Neural cell (in vitro differentiated cells): ENCODE data around the gene ALG5. TPM values are rescaled to one million over a fixed set of nuclear protein-coding genes. Genes with fewer than 3 reads are reported as not detected.

ENCODE experiments used
- H2AFZ ChIP-seq: fragments of 200-600, 300-800 bp; sonication (generic), shearing (Covaris generic); 2 replicates; pipeline ENCODE4 v1.6.0; 2014; ENCODE audit warnings: low read depth, mild to moderate bottlenecking, antibody characterized with exemption, low read length, moderate library complexity
- H3F3A ChIP-seq: fragments of 200-600 bp; shearing (Covaris generic); 2 replicates; pipeline ENCODE4 v1.6.1; 2016; ENCODE audit warnings: mild to moderate bottlenecking, moderate library complexity, mixed read lengths, antibody characterized with exemption, low read length; ENCODE audit not compliant: insufficient read depth, poor library complexity, severe bottlenecking
- H3K27ac ChIP-seq: fragments of 200-600, 300-800 bp; sonication (generic), shearing (Covaris generic); 2 replicates; pipeline ENCODE4 v1.5.1; 2014; ENCODE audit warnings: mild to moderate bottlenecking, low read length, moderate library complexity
- H3K27me3 ChIP-seq: fragments of 300-800, 200-600 bp; sonication (generic), shearing (Covaris generic); 2 replicates; pipeline ENCODE4 v1.6.0; 2014; ENCODE audit warnings: mild to moderate bottlenecking, low read depth, low read length, moderate library complexity; ENCODE audit not compliant: insufficient read depth
- H3K36me3 ChIP-seq: fragments of 300-800, 200-600 bp; sonication (generic), shearing (Covaris generic); 2 replicates; pipeline ENCODE4 v1.5.1; 2014; ENCODE audit warnings: mild to moderate bottlenecking, antibody characterized with exemption, low read length, moderate library complexity; ENCODE audit not compliant: insufficient read depth
- H3K4me2 ChIP-seq: fragments of 300-800, 200-600 bp; sonication (generic), shearing (Covaris generic); 2 replicates; pipeline ENCODE4 v1.6.0; 2014; ENCODE audit warnings: mild to moderate bottlenecking, low read length
- H3K4me3 ChIP-seq: fragments of 300-800, 200-600 bp; sonication (generic), shearing (Covaris generic); 2 replicates; pipeline ENCODE4 v1.5.1; 2014; ENCODE audit warnings: mild to moderate bottlenecking, low read length, moderate library complexity
- H3K79me2 ChIP-seq: fragments of 200-600 bp; shearing (Covaris generic); replicated peaks from 2 replicates; pipeline ENCODE4 v1.6.0; 2014; ENCODE audit warnings: mild to moderate bottlenecking, low read length, moderate library complexity; ENCODE audit not compliant: insufficient read depth
- H3K9ac ChIP-seq: fragments of 300-800, 200-600 bp; sonication (generic), shearing (Covaris generic); 2 replicates; pipeline ENCODE4 v1.6.1; 2016; ENCODE audit warnings: mild to moderate bottlenecking, low read length, mixed read lengths
- H3K9me2 ChIP-seq: fragments of 200-600 bp; shearing (Covaris generic); 2 replicates; pipeline ENCODE4 v1.6.1; 2016; ENCODE audit warnings: mild to moderate bottlenecking, low read length, mixed read lengths; ENCODE audit not compliant: insufficient read depth
- H3K9me3 ChIP-seq: fragments of 200-600, 300-800 bp; sonication (generic), shearing (Covaris generic); 2 replicates; pipeline ENCODE4 v1.6.1; 2016; ENCODE audit warnings: mild to moderate bottlenecking, mixed run types, low read length, moderate library complexity, mixed read lengths
- H4K20me1 ChIP-seq: fragments of 200-600 bp; shearing (Covaris generic); 2 replicates; pipeline ENCODE4 v1.6.1; 2016; ENCODE audit warnings: mild to moderate bottlenecking, mixed run types; ENCODE audit not compliant: insufficient read depth
- EP300 ChIP-seq: fragments of 450-650 bp; conservative IDR thresholded peaks from 2 replicates; pipeline ENCODE4 v1.6.1; 2014; ENCODE audit warnings: antibody characterized with exemption, mild to moderate bottlenecking, moderate library complexity; ENCODE audit not compliant: poor library complexity, severe bottlenecking
- EZH2 ChIP-seq: fragments of 200-600, 300-800 bp; shearing (Covaris generic), sonication (generic); IDR thresholded peaks from 2 replicates; pipeline ENCODE4 v1.6.1; 2014; ENCODE audit warnings: antibody characterized with exemption, low read length, borderline replicate concordance, mild to moderate bottlenecking; ENCODE audit not compliant: insufficient read depth, poor library complexity, severe bottlenecking
- MXI1 ChIP-seq: fragments of 450-650 bp; conservative IDR thresholded peaks from 2 replicates; pipeline ENCODE4 v1.6.1; 2014; ENCODE audit warnings: antibody characterized with exemption, mild to moderate bottlenecking; ENCODE audit not compliant: poor library complexity, severe bottlenecking
- POLR2AphosphoS5 ChIP-seq: IDR thresholded peaks from 2 replicates; pipeline ENCODE4 v1.6.1; 2012
- RAD21 ChIP-seq: fragments of 450-650 bp; conservative IDR thresholded peaks from 2 replicates; pipeline ENCODE4 v1.6.1; 2014; ENCODE audit warnings: antibody characterized with exemption, mild to moderate bottlenecking, moderate library complexity
- SMC3 ChIP-seq: fragments of 450-650 bp; conservative IDR thresholded peaks from 2 replicates; pipeline ENCODE4 v1.6.1; 2014; ENCODE audit warnings: antibody characterized with exemption, mild to moderate bottlenecking, moderate library complexity; ENCODE audit not compliant: poor library complexity
- TAF1 ChIP-seq: IDR thresholded peaks from 2 replicates; pipeline ENCODE4 v1.6.1; 2012; ENCODE audit warnings: low read depth
- polyA plus RNA-seq: library from polyadenylated mRNA; depleted of rRNA; stranded (reverse); fragments of >200 nt; gene quantifications from 2 replicates; pipeline ENCODE4 v1.2.3, GENCODE V29; 2014
- TF ChIP-seq, protein P1 (sequence below): fragments of 450-650 bp; IDR thresholded peaks from 2 replicates; pipeline ENCODE4 v1.5.1; 2014; ENCODE audit warnings: antibody characterized with exemption, mild to moderate bottlenecking, moderate library complexity; ENCODE audit not compliant: poor library complexity, severe bottlenecking
- TF ChIP-seq, protein P2 (sequence below): IDR thresholded peaks from 2 replicates; pipeline ENCODE4 v1.6.1; 2012; ENCODE audit warnings: borderline replicate concordance

The ALG5 gene
- polyA plus RNA-seq, 1 donor from 2014 or later: 63.0 TPM

DNA sequence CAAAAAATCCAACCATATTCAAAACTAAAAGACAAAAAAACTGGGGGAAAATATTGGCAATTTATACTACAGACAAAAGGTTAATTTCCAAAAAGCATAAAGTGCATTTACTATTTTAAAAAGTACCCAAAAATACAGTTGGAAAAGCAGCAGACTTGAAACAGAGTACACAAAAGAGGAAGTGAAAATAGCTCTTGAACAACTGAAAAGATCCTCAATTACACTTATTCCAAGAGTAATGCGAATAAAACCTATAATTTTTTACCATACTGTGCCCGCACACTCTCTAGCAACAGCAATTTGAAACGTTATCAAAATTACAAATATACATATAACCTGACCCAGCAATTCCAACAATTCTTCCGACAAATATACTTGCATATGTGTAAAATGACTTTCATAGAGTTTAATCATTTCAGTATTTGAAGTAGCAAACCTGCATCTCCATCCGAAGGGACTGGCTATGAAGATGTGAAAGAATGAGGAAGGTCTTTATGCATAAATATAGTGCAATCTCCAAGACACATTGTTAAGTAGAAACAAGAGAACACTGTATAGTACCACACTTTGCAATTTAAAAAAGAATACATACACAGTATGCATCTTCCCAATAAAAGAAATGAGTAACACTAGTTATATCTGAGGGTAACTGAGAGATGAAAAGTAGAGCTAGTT is 25.4 kb downstream of the ALG5 start:
- H3K9me2 ChIP-seq: no peaks in the 10 kb centered on the region
- H3F3A ChIP-seq: no peaks in the 10 kb centered on the region
- no peak overlapping the region for H3K4me3 ChIP-seq
- no peak for TF ChIP-seq EZH2
- no peak for TF ChIP-seq SMC3
- TF ChIP-seq MXI1: no peak
- TF ChIP-seq TAF1: no peak
- no peak for TF ChIP-seq EP300
- TF ChIP-seq, protein P1, sequence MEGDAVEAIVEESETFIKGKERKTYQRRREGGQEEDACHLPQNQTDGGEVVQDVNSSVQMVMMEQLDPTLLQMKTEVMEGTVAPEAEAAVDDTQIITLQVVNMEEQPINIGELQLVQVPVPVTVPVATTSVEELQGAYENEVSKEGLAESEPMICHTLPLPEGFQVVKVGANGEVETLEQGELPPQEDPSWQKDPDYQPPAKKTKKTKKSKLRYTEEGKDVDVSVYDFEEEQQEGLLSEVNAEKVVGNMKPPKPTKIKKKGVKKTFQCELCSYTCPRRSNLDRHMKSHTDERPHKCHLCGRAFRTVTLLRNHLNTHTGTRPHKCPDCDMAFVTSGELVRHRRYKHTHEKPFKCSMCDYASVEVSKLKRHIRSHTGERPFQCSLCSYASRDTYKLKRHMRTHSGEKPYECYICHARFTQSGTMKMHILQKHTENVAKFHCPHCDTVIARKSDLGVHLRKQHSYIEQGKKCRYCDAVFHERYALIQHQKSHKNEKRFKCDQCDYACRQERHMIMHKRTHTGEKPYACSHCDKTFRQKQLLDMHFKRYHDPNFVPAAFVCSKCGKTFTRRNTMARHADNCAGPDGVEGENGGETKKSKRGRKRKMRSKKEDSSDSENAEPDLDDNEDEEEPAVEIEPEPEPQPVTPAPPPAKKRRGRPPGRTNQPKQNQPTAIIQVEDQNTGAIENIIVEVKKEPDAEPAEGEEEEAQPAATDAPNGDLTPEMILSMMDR: no peak
- no peak for TF ChIP-seq RAD21
- TF ChIP-seq POLR2AphosphoS5: no peak
- TF ChIP-seq, protein P2, sequence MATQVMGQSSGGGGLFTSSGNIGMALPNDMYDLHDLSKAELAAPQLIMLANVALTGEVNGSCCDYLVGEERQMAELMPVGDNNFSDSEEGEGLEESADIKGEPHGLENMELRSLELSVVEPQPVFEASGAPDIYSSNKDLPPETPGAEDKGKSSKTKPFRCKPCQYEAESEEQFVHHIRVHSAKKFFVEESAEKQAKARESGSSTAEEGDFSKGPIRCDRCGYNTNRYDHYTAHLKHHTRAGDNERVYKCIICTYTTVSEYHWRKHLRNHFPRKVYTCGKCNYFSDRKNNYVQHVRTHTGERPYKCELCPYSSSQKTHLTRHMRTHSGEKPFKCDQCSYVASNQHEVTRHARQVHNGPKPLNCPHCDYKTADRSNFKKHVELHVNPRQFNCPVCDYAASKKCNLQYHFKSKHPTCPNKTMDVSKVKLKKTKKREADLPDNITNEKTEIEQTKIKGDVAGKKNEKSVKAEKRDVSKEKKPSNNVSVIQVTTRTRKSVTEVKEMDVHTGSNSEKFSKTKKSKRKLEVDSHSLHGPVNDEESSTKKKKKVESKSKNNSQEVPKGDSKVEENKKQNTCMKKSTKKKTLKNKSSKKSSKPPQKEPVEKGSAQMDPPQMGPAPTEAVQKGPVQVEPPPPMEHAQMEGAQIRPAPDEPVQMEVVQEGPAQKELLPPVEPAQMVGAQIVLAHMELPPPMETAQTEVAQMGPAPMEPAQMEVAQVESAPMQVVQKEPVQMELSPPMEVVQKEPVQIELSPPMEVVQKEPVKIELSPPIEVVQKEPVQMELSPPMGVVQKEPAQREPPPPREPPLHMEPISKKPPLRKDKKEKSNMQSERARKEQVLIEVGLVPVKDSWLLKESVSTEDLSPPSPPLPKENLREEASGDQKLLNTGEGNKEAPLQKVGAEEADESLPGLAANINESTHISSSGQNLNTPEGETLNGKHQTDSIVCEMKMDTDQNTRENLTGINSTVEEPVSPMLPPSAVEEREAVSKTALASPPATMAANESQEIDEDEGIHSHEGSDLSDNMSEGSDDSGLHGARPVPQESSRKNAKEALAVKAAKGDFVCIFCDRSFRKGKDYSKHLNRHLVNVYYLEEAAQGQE: no peak
- H3K27me3 ChIP-seq: no peaks in the 10 kb centered on the region
- H3K9me3 ChIP-seq: no peaks in the 10 kb centered on the region
- H2AFZ ChIP-seq: no peak overlapping the region
- H3K9ac ChIP-seq: no peak overlapping the region
- no peak overlapping the region for H3K4me2 ChIP-seq
- no peaks in the 10 kb centered on the region for H4K20me1 ChIP-seq
- no peak overlapping the region for H3K27ac ChIP-seq
- peaks cover 11% of the 10 kb centered on the region for H3K36me3 ChIP-seq
- H3K79me2 ChIP-seq: no peaks in the 10 kb centered on the region

DNA sequence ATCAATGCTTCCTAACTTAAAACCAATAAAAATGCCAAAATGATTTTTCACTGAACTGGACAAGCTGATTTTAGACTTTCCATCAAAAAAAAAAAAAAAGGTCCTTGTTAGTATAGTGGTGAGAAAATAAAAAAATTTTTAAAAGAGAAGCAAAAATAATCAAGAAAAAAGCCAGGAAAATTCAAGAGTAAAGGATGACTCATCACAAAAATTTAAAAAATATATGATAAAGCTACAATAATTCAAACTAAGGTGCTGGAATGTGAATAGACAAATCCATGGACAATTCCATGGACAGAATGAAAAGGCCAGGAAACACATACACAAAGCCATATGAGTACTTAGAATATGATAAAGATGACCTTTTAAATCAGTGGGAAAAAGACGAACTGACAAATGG is 26.1 kb downstream of the ALG5 start:
- Histone ChIP-seq H4K20me1 (no peaks in the 10 kb centered on the region), H3K27ac (no peak overlapping the region), H3K9ac (no peak overlapping the region), H3K36me3 (peaks cover 11% of the 10 kb centered on the region), H3K4me2 (no peak overlapping the region), H3K4me3 (no peak overlapping the region), H3K9me2 (no peaks in the 10 kb centered on the region), H2AFZ (no peak overlapping the region), H3K79me2 (no peaks in the 10 kb centered on the region), H3F3A (no peaks in the 10 kb centered on the region), H3K27me3 (no peaks in the 10 kb centered on the region), H3K9me3 (no peaks in the 10 kb centered on the region)
- TF ChIP-seq POLR2AphosphoS5 (no peak), EZH2 (no peak), MXI1 (no peak), SMC3 (no peak), EP300 (no peak), RAD21 (no peak), TAF1 (no peak)
- TF ChIP-seq, protein P1: no peak
- TF ChIP-seq, protein P2: no peak
